Mesodermal cell (in vitro differentiated cells): ENCODE data around the gene WDR90.
A peak's percentile ranks its signal among the peaks of the same experiment; 100 is the strongest.
"Not testable (repeated sequence)": the region's sequence is repeated elsewhere in the genome, so short reads cannot be mapped to it uniquely, and the experiment has no call there.

Experiments
- H3K27ac ChIP-seq: 2 replicates; pipeline ENCODE4 v1.7.0; 2013; ENCODE audit warnings: mild to moderate bottlenecking, low read depth, low read length, moderate library complexity; ENCODE audit not compliant: severe bottlenecking
- H3K36me3 ChIP-seq: 2 replicates; pipeline ENCODE4 v1.7.1; 2013; ENCODE audit warnings: mild to moderate bottlenecking, low read length, moderate library complexity; ENCODE audit not compliant: control insufficient read depth, insufficient read depth
- H3K4me1 ChIP-seq: one replicate; pipeline ENCODE4 v1.7.1; 2013; ENCODE audit warnings: mild to moderate bottlenecking, low read length; ENCODE audit not compliant: insufficient read depth, control insufficient read depth, poor library complexity, severe bottlenecking
- H3K4me3 ChIP-seq: 2 replicates; pipeline ENCODE4 v1.7.0; 2013; ENCODE audit warnings: low read length, control low read depth, mild to moderate bottlenecking; ENCODE audit not compliant: insufficient read depth, poor library complexity, severe bottlenecking; ENCODE audit errors: extremely low read depth
- H3K9me3 ChIP-seq: 2 replicates; pipeline ENCODE4 v1.7.1; 2013; ENCODE audit warnings: mild to moderate bottlenecking, low read length, moderate library complexity; ENCODE audit not compliant: control insufficient read depth
- WGBS, 2 experiments: methylation state at CpG; one replicate each; pipeline ENCODE4 v1.1.5; 2013; ENCODE audit warnings: missing lambda C conversion rate in 2 of 2; ENCODE audit not compliant: insufficient coverage in 2 of 2; 5-methylcytosine and 5-hydroxymethylcytosine counted together

The WDR90 gene

DNA sequence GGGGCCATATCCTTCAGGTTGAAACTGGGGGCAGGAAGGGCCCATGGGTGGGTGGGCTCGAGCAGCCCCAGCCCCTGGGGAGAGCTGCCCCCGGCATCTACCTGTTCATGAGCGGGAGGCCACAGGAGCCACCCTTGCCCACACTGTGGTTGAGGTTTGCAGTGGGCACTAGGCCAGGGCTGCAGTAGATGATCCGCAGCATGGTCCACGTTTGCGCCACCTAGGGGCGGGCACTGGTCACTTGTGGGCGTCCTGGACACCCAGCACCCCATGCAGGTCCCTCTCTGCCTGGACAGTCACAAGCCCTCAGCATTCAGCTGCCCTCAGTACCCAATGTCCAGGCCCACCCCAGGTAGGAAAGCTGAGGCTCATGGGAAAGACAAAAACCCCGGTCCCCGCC is 36.8 kb downstream of the WDR90 start:
- peaks cover 40% of the 10 kb centered on the region for H3K36me3 ChIP-seq
- 86 to 95% methylated on average over 5 to 9 of the region's 10 CpGs for WGBS, 2 experiments
- H3K4me3 ChIP-seq = no peak overlapping the region
- H3K27ac ChIP-seq = no peak overlapping the region
- peaks cover 20% of the 10 kb centered on the region for H3K4me1 ChIP-seq
- no peaks in the 10 kb centered on the region for H3K9me3 ChIP-seq

DNA sequence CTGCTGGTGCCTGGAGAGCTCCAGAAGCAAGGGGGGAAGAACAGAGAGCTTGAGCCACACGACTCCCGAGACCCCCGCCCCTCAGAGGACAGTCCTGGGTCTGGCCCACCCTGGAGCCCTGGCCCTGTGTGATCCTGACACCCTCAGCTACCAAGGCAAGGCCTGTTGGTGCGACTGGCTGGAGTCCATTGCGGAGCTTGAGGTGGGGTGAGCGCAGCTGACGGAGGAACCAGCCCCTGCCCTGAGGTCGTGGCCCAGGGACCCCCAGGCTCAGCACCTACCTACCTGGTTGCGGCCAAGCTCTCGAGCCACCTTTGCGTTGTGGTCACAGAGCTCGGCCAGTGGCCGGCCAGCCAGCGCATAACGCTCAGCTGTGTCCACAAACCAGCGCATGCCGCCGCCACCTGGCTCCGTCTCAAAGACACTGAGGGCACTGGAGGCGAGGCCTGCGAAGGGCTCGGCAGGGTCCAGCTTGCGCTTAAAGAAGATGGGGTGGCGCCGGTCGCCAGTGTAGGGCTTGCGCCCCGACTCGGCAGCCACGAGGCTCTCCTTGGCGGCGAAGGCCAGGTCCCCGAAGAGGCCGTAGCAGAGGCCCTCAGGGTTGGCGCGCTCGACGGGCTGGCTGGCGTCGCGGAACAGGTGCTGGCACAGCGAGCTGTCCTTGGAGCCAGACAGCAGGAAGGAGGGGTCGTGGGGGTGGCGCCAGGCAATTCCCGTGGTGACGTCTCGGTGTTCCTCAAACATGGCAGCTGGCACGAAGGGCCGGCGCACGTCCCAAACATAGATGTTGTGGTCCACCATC is 37.5 kb downstream of the WDR90 start:
- no peak overlapping the region for H3K27ac ChIP-seq
- H3K4me1 ChIP-seq = peaks cover 13% of the 10 kb centered on the region
- H3K9me3 ChIP-seq = no peaks in the 10 kb centered on the region
- peaks cover 36% of the 10 kb centered on the region for H3K36me3 ChIP-seq
- WGBS, 2 experiments = 96 to 97% methylated on average over 47 to 51 of the region's 51 CpGs
- no peak overlapping the region for H3K4me3 ChIP-seq

DNA sequence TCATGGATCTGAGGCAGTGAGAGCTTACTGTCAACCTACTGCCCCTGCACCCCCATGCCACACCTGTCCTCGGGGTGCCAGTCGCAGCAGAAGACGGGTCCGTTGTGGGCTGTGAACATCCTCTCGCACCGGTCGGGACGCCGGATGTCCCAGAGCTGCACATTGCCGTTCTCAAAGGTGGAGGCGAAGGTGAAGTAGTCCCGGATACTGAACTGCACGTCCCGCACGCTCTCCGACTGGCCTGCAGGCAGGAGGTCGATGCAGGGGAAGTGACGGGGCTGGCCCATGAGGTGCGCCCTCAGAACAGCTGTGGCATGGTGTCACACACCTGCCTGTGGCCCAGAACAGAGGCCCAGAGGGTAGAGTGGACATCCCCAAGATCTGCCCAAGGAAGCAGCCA is 38.3 kb downstream of the WDR90 start:
- 92 to 94% methylated on average over 19 of the region's 19 CpGs for WGBS, 2 experiments
- H3K36me3 ChIP-seq = peaks cover 28% of the 10 kb centered on the region
- no peaks in the 10 kb centered on the region for H3K9me3 ChIP-seq
- H3K4me1 ChIP-seq = peaks cover 10% of the 10 kb centered on the region
- no peak overlapping the region for H3K27ac ChIP-seq
- H3K4me3 ChIP-seq = no peak overlapping the region

DNA sequence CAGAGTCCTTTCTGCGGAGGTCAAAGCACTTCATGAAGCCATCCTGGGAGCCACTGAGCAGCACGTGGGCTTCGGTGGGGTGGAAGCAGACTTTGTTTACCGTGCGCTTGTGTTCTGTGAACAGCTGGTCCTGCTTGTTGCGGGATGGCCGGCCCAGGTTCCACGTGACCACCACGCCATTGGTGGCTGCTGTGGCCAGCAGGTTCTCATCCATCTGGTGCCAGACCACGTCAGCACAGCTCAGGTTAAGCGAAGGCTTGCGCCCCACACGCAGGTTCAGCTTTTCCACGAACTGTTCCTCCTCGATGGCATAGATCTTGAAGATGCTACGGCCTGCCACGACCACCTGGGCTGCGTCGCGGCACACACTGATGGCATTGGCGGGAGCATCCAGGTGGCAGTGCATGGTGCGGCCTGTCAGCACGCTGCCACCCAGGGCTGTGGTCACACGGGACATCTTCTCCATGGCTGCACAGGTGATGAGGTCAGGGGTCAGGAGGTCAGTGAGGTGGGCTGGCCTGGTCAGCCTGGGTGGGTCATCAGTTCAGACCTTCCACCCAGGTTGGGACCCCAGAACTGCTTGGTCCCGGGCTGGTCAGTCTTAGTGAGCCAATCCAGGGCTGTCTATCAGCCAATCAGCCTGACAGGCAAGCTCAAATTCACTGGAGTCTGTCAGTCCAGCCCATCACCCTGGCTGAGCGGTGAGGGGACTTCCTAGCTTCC is 40.2 kb downstream of the WDR90 start:
- H3K4me1 ChIP-seq = peaks cover 12% of the 10 kb centered on the region
- no peak overlapping the region for H3K27ac ChIP-seq
- no peaks in the 10 kb centered on the region for H3K9me3 ChIP-seq
- 89 to 91% methylated on average over 24 to 26 of the region's 26 CpGs for WGBS, 2 experiments
- peaks cover 18% of the 10 kb centered on the region for H3K36me3 ChIP-seq
- peak overlapping the region; percentile 59 for H3K4me3 ChIP-seq

DNA sequence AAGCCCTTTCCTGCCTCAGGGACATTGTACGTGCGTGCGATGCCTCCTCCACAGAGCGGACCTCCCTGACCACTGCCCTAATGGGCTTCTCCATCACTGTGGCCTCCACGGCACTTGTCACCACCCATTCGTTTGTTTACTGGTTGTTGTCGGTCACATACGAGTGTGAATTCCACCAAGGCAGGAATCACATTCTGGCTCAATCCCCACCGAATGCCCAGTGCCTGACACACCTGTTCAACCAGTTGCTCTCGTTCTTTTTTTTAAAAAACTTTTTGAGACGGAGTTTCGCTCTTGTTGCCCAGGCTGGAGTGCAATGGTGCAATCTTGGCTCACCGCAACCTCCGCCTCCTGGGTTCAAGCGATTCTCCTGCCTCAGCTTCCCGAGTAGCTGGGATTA is 42.1 kb downstream of the WDR90 start:
- not testable (repeated sequence) for H3K4me3 ChIP-seq, H3K36me3 ChIP-seq, H3K9me3 ChIP-seq, H3K27ac ChIP-seq
- WGBS, 2 experiments = 87 to 90% methylated on average over 13 to 14 of the region's 16 CpGs
- H3K4me1 ChIP-seq = peaks cover 23% of the 10 kb centered on the region

DNA sequence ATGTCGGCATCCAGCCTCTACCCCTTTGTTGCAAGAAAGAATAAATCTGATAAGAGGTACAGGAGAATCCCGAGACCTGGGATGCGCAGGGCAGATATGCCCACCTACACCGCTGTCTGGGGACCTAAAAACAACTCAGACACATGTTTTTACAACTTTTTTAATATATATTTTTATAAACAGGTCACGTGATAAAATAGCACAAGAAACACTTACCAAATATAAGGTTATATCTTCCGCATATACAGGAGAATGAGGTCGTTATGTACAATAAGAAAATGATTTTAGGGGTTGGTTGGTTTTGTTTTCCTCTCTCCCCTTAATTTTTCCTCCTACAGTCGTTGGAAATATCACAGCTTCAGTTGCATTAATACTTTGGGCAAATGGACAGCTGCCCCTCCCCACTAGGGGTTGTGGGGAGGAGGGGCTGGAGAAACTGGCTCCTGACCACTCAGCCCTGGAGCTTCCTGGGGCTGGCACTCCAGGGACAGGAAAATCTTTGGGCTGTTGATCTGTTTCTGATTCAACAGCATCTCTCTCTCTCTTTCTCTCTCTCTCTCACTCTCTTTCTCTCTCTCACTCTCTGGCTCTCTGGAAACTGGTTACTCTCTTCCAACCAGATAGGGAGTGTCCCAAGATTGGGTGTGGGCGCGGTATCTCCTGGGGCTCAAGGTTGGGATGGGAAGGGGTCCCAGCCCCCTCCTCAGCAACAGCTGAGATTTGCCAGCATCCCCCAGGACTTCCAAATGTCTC is 43.4 kb downstream of the WDR90 start:
- Histone ChIP-seq H3K4me3 (no peak overlapping the region), H3K9me3 (no peaks in the 10 kb centered on the region), H3K27ac (no peak overlapping the region), H3K36me3 (no peaks in the 10 kb centered on the region), H3K4me1 (peaks cover 23% of the 10 kb centered on the region)
- 75 to 100% methylated on average over 2 of the region's 10 CpGs for WGBS, 2 experiments

DNA sequence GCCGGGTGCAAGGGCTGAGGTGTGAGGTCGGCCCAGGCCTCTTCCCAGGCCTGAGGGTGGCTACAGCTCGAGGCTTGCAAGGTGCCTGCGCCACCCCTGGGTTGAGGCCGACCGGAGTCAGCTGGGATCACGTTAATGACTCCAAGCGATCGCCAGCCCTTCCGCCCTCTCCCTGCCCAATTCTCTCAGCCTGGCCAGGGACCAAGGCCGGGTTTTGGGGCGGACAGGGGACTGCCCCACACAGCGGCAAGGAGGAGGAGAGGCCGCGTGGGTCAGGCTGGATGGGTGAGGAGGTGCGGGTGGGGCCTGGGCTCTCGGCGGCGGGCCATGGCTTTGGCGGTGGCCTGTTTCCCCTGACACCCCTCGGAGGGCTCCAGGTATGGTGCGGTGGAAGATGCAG is 44.2 kb downstream of the WDR90 start:
- Histone ChIP-seq H3K36me3 (no peaks in the 10 kb centered on the region), H3K9me3 (no peaks in the 10 kb centered on the region), H3K27ac (no peak overlapping the region), H3K4me1 (peaks cover 23% of the 10 kb centered on the region), H3K4me3 (no peak overlapping the region)
- 26 to 49% methylated on average over 5 to 18 of the region's 22 CpGs for WGBS, 2 experiments

DNA sequence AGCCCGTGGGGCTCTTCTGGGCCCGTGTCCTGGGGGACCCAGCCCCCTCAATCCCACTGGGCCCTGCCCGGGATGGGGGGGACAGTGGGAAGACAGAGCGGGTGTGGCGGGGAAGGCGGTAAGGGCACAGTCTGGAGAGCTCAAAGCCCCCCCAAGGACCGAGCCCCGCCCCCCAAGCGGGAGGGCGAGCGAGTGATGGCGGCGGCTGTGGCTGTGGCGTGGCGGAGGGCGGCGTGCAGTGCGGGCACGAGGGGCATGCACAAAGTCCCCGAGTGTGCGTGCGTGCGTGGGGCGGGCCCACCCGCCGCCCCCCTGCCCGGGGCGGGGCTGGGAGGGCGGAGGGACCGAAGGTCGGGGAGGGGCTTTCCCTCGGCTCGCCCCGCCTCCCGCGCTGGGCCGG is 44.6 kb downstream of the WDR90 start:
- WGBS, 2 experiments = 5 to 7% methylated on average over 11 to 12 of the region's 37 CpGs
- no peak overlapping the region for H3K27ac ChIP-seq
- H3K36me3 ChIP-seq = no peaks in the 10 kb centered on the region
- H3K4me3 ChIP-seq = no peak overlapping the region
- H3K4me1 ChIP-seq = peaks cover 23% of the 10 kb centered on the region
- no peaks in the 10 kb centered on the region for H3K9me3 ChIP-seq

DNA sequence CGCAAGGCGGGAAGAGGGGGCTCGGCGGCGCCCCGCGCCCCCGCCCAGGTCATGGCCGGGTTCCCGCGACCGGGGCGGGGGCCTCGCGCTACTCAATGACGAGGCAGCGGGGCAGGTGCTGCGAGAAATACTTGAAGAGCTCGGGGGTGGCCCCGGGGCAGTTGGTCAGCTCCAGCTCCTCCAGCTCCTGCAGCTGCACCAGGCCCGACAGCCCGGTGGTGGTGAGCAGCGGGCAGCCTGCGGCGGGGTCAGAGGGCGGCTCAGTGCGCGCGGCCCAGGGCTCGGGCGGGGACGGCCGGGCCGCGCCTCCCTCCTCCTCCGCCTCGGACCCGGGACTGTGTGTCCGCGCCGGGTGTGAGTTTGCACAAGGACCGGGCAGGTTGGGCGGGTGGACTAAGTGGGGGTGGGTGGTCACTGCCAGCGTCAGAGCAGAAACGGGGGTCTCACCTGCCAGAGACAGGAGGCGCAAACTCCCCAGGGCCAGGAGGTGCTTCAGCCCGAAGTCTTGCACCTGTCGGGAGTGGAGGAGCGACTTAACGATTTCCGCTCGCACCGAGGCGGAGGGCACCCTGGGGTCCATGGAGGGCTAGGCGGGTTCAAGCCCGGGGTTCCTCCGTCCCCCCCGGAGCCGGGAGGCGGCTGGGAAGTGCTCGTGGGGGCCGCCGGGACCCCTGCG is 45.2 kb downstream of the WDR90 start:
- H3K27ac ChIP-seq = no peak overlapping the region
- H3K9me3 ChIP-seq = no peaks in the 10 kb centered on the region
- H3K36me3 ChIP-seq = no peaks in the 10 kb centered on the region
- H3K4me1 ChIP-seq = peaks cover 17% of the 10 kb centered on the region
- H3K4me3 ChIP-seq = peak overlapping the region; percentile 2
- 4 to 5% methylated on average over 50 to 56 of the region's 64 CpGs for WGBS, 2 experiments

DNA sequence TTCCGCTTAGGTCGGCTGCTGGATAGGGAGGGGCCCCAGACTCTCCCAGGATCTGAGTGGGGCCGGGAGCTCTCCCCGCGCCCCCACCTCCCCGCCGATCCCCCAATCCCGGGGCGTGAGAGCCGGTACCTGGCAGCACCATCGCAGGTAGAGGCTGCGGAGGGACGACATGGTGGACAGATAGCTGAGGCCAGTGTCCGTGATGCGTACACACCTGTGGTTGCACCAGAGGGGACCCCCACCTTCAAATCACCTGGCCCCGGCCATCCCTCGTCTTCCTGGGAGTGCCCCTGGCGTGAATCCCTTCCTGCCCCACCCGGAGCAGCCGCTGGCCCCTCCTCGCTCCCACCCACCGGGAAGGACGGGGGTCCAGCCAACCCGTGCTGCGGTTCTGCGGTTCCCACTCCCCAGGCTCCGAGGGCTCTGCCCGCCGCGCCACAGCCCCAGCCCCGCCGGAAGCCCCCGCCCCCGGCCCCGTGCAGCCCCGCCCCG is 45.7 kb downstream of the WDR90 start:
- no peak overlapping the region for H3K27ac ChIP-seq
- H3K4me1 ChIP-seq = peaks cover 13% of the 10 kb centered on the region
- WGBS, 2 experiments = 10 to 12% methylated on average over 14 to 20 of the region's 37 CpGs
- no peaks in the 10 kb centered on the region for H3K9me3 ChIP-seq
- H3K36me3 ChIP-seq = no peaks in the 10 kb centered on the region
- H3K4me3 ChIP-seq = no peak overlapping the region
